GM21737 (cell line): Measurements from ENCODE around the gene CYP2C19.
"Not testable (repeated sequence)": the region's sequence is repeated elsewhere in the genome, so short reads cannot be mapped to it uniquely, and the experiment has no call there.

Source experiments
- ATAC-seq: cut with Tn5 transposase; IDR thresholded peaks from one replicate; pipeline ENCODE4 v1.9.1; 2021; ENCODE audit warnings: mild to moderate bottlenecking, moderate library complexity; ENCODE audit not compliant: unreplicated experiment

Gene CYP2C19

GRCh38 chr10:94762393-94762792 is at the start of gene CYP2C19:
CYP2C19 (plus strand) TSS chr10:94762681; CDS start chr10:94762706, 25 bp downstream.
- no peak for ATAC-seq

- ATAC-seq = no peak
Observed at GRCh38 chr10:94725871-94726270, 36.6 kb upstream of the CYP2C19 start.

- ATAC-seq = no peak
Observed at GRCh38 chr10:94735197-94735596, 27.3 kb upstream of the CYP2C19 start.

- ATAC-seq = no peak
Observed at GRCh38 chr10:94738588-94738987, 23.9 kb upstream of the CYP2C19 start.

- no peak for ATAC-seq
Observed at GRCh38 chr10:94747137-94747536, 15.3 kb upstream of the CYP2C19 start.

GRCh38 chr10:94747838-94748237 is 14.6 kb upstream of the CYP2C19 start:
- ATAC-seq = no peak

GRCh38 chr10:94757916-94758315 is 4.6 kb upstream of the CYP2C19 start:
- ATAC-seq = no peak

- no peak for ATAC-seq
Observed at GRCh38 chr10:94760586-94761178, 1.8 kb upstream of the CYP2C19 start.

GRCh38 chr10:94775425-94775824 is 12.9 kb downstream of the CYP2C19 start:
- not testable (repeated sequence) for ATAC-seq

GRCh38 chr10:94777886-94778458 is 15.5 kb downstream of the CYP2C19 start:
- ATAC-seq = no peak

- ATAC-seq = no peak
Observed at GRCh38 chr10:94780844-94781243, 18.4 kb downstream of the CYP2C19 start.

- no peak for ATAC-seq
Observed at GRCh38 chr10:94784256-94784655, 21.8 kb downstream of the CYP2C19 start.

GRCh38 chr10:94785211-94785610 is 22.7 kb downstream of the CYP2C19 start:
- no peak for ATAC-seq

GRCh38 chr10:94800551-94800950 is 38.1 kb downstream of the CYP2C19 start:
- not testable (repeated sequence) for ATAC-seq

- ATAC-seq = no peak
Observed at GRCh38 chr10:94803307-94803706, 40.8 kb downstream of the CYP2C19 start.

GRCh38 chr10:94830025-94830424 is 67.5 kb downstream of the CYP2C19 start:
- ATAC-seq = not testable (repeated sequence)

- ATAC-seq = no peak
Observed at GRCh38 chr10:94846204-94846603, 83.7 kb downstream of the CYP2C19 start.

- ATAC-seq = no peak
Observed at GRCh38 chr10:94850766-94851165, 88.3 kb downstream of the CYP2C19 start.

- ATAC-seq = no peak
Observed at GRCh38 chr10:94851263-94851662, 88.8 kb downstream of the CYP2C19 start.

GRCh38 chr10:94852438-94852837 is 90.0 kb downstream of the CYP2C19 start:
- no peak for ATAC-seq

- no peak for ATAC-seq
Observed at GRCh38 chr10:94853065-94853464, 90.6 kb downstream of the CYP2C19 start.

GRCh38 chr10:94858005-94858404 is 95.5 kb downstream of the CYP2C19 start:
- no peak for ATAC-seq

GRCh38 chr10:94859086-94859485 is 96.6 kb downstream of the CYP2C19 start:
- ATAC-seq = no peak
